ENCODE measurements around the gene TNXB. TPM values are rescaled to one million over a fixed set of nuclear protein-coding genes. Genes with fewer than 3 reads are reported as not detected.
A peak's percentile ranks its signal among the peaks of the same experiment; 100 is the strongest.

Gene TNXB
- total RNA-seq, result 100 to 1,000 TPM; 143 to 158 TPM
- long read RNA-seq, transcript TNXB-206 (14 exons, 2,756 nt), result major isoform, 6 of 60 reads
- long read RNA-seq, partial matches to known transcripts, result 45 of 60 reads
- long read RNA-seq, other reads (novel, unspliced or antisense), result 6 of 60 reads

DNA sequence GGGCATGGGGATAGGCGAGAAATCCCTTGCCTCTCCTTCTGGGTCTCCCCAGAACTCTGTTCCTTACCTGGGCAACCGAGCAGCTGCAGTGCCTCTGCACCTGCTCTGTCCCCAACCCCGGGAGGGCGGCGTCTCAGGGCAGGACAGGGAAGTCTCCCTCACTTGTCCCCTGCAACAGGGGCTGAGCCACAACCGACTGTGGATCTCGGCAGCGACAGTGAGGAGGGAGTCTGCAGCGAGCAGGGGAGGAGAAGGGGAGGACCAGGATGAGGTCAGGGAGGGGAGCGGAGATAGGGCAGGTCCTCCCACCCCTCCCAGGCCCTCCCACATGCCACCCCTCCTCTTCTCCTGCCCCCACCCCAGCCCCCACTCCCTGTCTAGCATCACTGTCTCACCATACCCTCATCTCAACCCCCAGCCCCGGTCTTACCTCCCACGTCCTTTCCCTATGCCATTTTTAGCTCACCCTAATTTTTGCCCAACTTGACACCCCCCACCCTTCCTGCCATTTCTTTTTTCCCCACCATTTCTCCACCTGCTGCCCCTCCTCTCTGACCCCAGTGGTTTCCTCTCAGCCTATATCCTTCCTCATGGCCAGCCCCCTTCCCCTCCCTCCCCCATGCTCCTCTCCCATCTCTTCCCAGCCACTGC is at the start of gene TNXB:
TSS of gene TNXB (minus strand) at position 225 of the 651 bp plus-strand sequence. CDS start 11,140 bp downstream, outside the sequence.
- ATAC-seq (peak; percentile 9 to 16), DNase-seq (peak; percentile 67)
- intact Hi-C loops (cut with DNase I), result no loop called here

DNA sequence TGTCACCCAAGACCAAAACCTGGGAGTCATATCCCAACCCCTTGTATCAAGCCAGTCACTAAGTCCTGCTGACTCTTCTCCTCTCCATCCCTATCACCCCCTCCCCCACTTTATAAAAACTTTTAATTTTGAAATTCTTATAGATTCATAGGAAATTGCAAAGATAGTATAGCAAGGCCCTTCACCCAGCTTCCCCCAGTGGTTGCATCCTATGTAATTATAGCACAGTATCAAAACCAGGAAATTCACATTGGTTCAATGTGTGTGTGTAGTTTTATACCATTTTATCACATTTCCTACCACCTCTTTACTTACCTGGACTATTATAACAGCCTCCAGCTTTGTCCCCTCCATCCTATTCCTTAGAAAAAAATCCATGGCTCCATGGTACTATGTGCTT is 48.9 kb upstream of the TNXB start:
- intact Hi-C loops (cut with DNase I), result no loop called here
- DNase-seq, result no peak

DNA sequence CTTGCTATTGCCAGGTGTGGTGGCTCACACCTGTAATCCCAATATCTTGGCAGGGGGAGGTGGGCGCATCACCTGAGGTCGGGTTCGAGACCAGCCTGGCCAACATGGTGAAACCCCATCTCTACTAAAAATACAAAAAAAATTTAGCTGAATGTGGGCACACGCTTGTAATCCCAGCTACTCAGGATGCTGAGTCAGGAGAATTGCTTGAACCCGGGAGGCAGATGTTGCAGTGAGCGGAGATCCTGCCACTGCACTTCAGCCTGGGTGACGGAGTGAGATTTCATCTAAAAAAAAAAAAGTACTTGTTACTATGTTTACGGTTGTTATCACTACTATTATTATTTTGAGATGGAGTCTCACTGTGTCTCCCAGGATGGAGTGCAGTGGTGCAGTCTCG is 47.8 kb upstream of the TNXB start:
- ATAC-seq (no peak), DNase-seq (no peak)
- intact Hi-C loops (cut with DNase I), result no loop called here

More for the DNA sequence above, 48.9 kb upstream of the TNXB start:
- no peak for ATAC-seq

- intact Hi-C loops (cut with DNase I), result loop anchor here in 1 of 2 donors (2.0 kb wide), 2 partner anchors 36 to 68 kb away; no protein-coding TSS in a partner anchor
- DNase-seq (peak; percentile 72), ATAC-seq (peak; percentile 63 to 66)
Measured at GRCh38 chr6:32154514-32155161, 45.5 kb upstream of the TNXB start.

- peak; percentile 94 for DNase-seq
- ATAC-seq, result peak; percentile 88 to 91
- intact Hi-C loops (cut with DNase I), result loop anchor here in 1 of 2 donors (2.0 kb wide), 2 partner anchors 35 to 67 kb away; no protein-coding TSS in a partner anchor
Measured at GRCh38 chr6:32153564-32154513, 44.7 kb upstream of the TNXB start, which contains the start of gene PPT2. TSS of gene PPT2 (plus strand) at chr6:32154141. CDS start at chr6:32154595, 454 bp downstream.

DNA sequence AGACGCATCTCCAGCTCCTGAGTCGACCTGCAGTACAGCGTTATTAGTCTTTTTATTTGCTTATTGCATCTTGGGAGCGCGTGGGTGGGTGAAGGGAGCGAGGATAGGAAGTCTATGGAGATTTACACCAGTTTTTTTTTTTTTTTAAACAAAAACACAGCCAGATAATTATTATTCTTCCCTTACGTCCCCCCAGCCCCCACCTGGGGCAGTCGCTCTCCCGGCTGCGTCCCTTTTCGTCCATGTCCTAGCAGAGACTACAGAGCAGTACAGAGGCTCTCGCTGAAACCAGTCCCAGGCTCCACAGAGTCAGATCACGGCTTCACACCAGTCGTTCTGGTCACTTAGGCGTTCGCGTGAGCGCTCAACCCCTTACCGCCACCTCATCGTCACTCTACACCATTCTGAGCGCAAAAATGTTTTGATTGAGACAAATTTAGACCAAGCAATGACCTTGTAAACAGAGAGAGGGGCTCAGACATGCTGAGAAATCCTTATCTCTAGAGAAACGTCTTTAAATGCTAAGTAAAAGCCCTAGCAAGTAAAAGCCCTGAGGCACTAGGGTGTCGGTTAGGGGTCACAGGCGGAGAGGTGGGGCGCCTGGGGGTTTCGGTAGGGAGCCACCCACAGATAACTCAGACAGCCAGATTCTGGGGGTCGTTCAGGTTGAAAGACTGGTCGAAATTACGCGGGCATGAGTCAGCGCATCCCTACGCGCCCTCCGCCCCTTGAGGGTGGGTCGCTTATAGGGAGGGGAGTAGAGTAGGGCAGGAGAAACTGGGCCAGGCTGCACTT is 43.8 kb upstream of the TNXB start:
- peak; percentile 46 for DNase-seq
- ATAC-seq, result peak; percentile 31 to 53
- intact Hi-C loops (cut with DNase I), result no loop called here

GRCh38 chr6:32151863-32152768 is 43.0 kb upstream of the TNXB start, which contains the start of gene PRRT1:
TSS of gene PRRT1 (minus strand) at chr6:32151939. CDS start at chr6:32151827, 112 bp downstream.
- ATAC-seq, result no peak
- intact Hi-C loops (cut with DNase I), result no loop called here
- no peak for DNase-seq

DNA sequence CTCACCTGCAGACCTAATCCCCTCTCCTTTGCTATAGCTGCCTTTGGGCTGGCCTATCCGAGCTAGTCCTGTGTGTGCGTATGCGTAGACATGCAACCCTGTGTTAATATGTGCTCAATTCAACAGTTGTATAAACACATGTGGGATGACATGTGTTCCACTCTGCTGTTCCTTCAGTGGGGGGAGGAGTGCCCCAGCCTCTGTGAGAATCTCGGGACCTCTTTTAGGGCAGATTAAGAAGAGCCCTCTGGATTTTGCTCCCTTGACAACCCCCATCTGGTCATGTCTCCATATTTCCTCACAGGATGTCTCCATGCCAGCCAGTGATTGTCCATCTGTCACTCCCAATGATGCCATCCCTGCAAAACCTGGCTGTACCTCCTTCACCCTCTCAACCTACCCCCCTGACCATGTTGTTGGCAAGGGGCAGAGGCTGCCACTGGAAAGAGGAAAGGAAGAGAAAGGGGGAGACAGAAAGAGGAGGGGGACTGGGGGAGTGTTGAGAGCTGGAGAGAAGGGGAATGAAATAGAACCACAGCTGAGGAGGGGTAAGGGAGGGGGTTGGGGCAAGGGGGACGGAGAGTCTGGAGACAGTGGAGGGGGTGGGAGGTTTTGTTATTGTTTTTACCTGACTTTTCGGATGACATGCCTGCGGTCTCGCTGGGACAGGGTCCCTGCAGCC is 42.2 kb upstream of the TNXB start:
- ATAC-seq (no peak), DNase-seq (no peak)
- intact Hi-C loops (cut with DNase I), result no loop called here

- intact Hi-C loops (cut with DNase I), result no loop called here
- ATAC-seq, result no peak
- no peak for DNase-seq
Measured at GRCh38 chr6:32149932-32150870, 41.1 kb upstream of the TNXB start.

- intact Hi-C loops (cut with DNase I), result no loop called here
- DNase-seq (no peak), ATAC-seq (no peak)
Measured at GRCh38 chr6:32149092-32149755, 40.1 kb upstream of the TNXB start.

DNA sequence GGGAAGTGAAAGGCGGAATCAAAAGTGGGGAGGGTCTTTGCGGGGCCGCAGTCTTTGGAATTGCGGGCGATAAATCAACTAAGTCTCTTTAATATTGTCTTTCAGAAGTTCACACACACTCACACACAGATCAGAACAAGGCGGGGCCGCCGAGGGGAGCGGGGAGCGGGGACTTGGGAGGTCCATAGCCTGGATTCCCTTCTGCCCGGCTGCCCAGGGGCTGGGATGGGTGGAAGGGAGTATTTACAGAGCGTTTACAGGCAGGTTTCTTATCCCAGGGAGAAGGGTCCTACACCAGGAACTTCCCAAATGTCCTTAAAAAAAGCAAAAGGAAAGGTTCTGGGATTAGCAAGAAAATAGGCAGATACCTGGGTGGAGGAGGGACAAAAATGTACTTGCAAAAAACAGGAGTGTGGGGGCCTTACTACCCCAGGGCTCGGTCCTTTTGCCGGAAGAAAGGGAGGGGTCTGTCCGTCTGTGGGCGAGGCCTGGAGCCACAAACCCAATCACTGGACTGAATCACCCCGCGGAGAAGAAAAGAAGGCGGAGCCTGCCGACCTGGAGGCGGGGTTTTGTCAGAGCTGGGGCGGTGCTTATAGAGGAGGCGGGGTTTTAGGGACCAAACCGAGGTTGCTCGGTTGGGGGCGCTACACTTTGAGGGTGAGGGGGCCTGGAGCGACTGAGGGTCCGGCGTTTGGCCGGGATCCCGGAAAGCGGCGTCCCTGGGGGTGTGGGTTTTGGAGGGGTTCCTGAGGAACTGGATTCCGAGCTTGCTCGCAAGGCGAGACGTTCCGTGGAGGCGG is 39.4 kb upstream of the TNXB start:
- ATAC-seq (peak; percentile 28 to 75), DNase-seq (peak; percentile 80)
- intact Hi-C loops (cut with DNase I), result no loop called here

- intact Hi-C loops (cut with DNase I), result no loop called here
- ATAC-seq (no peak), DNase-seq (no peak)
Measured at GRCh38 chr6:32147401-32148132, 38.4 kb upstream of the TNXB start.

DNA sequence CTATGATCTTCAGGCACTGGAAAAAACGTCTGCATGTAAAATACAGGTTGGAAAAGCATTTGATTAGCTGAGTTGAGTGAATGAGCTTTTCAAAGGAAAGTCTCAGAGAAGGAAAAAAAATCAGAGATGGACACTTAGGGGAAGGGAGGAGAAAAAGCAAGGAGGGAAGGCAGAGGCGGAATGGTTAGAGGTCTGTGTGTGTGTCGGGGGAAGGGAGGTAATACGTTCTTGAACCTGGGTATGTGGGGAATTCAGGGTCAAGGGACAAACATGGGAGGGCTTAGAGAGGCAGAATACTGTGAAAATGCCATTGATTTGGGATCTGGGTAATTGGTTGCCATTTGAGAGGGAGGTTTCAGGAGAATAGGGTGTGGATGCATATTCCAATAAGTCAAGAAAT is 37.5 kb upstream of the TNXB start:
- DNase-seq, result no peak
- no peak for ATAC-seq
- intact Hi-C loops (cut with DNase I), result no loop called here

- DNase-seq (no peak), ATAC-seq (no peak)
- intact Hi-C loops (cut with DNase I), result no loop called here
Measured at GRCh38 chr6:32146287-32146686, 37.1 kb upstream of the TNXB start.
